Left ventricle myocardium superior (tissue), 1 donor: ENCODE data around the gene AMER2. TPM values are rescaled to one million over a fixed set of nuclear protein-coding genes. Genes with fewer than 3 reads are reported as not detected.

ENCODE experiments used
- ATAC-seq: fragments of 200-7000 bp; cut with Tn5 transposase; one replicate; pipeline ENCODE4 v1.9.1; 2020; ENCODE audit warnings: mild to moderate bottlenecking, moderate library complexity
- DNase-seq: peaks from one replicate; pipeline ENCODE4 v3.0.0-alpha.2; 2020
- intact Hi-C: fragments of 100-400 bp; cut with micrococcal nuclease; formaldehyde crosslinking; loops from one replicate; pipeline ENCODE4 v1.11.0; 2022
- long read RNA-seq: library from polyadenylated mRNA; unstranded; transcript quantifications from one replicate; pipeline ENCODE4 v2.0.0, GENCODE V29; 2021
- total RNA-seq: library from RNA; stranded (reverse); fragmentation: NEBNext Ultra II Directional; extraction: Animal tissue kit (Norgen Biotek cat#: 25700); gene quantifications from one replicate; pipeline ENCODE4 v1.2.1, GENCODE V29; 2021
- donor health status: DM: no; HTN: yes; CAD: no; lungs with severe emphysema.

The AMER2 gene, protein sequence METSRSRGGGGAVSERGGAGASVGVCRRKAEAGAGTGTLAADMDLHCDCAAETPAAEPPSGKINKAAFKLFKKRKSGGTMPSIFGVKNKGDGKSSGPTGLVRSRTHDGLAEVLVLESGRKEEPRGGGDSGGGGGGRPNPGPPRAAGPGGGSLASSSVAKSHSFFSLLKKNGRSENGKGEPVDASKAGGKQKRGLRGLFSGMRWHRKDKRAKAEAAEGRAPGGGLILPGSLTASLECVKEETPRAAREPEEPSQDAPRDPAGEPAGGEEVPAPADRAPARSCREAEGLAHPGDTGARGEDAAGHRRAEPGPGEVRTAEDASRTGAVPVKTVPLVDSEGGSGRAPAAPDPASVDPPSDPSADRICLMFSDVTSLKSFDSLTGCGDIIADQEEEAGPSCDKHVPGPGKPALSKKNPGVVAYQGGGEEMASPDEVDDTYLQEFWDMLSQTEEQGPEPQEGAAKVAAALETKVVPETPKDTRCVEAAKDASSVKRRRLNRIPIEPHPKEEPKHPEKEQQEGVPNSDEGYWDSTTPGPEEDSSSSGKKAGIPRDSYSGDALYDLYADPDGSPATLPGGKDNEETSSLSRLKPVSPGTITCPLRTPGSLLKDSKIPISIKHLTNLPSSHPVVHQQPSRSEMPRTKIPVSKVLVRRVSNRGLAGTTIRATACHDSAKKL
- not detected for total RNA-seq
- long read RNA-seq: 0 reads

DNA sequence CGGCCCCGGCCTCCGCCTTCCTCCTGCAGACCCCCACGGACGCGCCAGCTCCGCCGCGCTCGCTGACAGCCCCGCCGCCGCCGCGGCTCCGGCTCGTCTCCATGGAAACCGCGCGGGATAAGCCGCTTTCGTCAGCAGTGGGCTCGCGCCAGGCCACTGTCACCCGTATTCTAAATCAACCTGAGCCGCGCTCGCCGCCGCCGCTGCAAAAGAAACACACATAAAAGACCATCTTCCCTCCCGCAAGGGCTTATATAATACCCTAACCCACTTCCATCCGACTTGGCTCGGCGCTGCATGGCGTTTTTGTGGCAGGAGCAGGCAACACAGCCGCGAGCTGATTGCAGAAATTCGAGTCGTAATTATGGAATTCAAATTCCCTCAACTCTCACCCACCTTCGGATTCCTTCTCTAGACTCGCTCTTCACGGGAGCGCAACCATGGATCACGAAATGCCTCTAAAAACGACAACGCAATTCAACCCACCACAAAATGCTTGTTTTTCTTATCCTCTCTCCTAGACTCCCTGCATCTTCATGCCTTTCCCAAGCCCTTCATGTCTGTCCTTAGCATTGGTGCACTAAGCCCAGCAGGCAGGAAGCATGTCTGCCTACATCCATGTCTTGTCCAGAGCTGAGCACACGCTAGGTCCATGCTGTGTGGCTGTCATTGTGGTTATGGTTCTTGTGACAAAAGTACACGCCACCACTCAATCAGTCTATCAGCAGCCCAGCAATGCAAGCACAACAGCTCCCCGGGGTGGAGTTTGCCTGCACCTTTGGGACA lies at the start of gene AMER2:
TSS of gene AMER2 (minus strand) at position 772 of the 786 bp plus-strand sequence. CDS start at position 103, 669 bp downstream.
- intact Hi-C loops: no loop called here
- DNase-seq (peak; percentile 40), ATAC-seq (no peak)

DNA sequence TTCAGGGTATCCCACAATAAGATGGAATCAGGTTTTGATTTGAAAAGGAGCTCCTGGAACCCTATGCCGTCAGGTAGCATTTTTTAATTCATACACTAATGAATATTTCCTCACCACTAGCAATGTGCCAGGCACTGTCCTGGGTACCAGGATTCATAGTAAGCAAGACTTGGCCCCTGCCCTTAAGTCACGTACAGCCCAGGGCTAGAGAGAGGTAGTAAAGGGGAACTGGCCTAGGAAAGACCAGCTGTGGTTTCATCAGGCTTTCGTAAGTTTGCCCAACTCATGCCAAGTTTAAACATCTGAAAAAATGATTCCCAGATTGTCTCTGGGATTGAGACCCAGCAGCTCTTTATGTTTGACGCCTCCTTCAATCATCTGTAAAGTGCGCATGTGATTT lies 45.9 kb upstream of the AMER2 start:
- intact Hi-C loops: no loop called here
- ATAC-seq: no peak
- no peak for DNase-seq

DNA sequence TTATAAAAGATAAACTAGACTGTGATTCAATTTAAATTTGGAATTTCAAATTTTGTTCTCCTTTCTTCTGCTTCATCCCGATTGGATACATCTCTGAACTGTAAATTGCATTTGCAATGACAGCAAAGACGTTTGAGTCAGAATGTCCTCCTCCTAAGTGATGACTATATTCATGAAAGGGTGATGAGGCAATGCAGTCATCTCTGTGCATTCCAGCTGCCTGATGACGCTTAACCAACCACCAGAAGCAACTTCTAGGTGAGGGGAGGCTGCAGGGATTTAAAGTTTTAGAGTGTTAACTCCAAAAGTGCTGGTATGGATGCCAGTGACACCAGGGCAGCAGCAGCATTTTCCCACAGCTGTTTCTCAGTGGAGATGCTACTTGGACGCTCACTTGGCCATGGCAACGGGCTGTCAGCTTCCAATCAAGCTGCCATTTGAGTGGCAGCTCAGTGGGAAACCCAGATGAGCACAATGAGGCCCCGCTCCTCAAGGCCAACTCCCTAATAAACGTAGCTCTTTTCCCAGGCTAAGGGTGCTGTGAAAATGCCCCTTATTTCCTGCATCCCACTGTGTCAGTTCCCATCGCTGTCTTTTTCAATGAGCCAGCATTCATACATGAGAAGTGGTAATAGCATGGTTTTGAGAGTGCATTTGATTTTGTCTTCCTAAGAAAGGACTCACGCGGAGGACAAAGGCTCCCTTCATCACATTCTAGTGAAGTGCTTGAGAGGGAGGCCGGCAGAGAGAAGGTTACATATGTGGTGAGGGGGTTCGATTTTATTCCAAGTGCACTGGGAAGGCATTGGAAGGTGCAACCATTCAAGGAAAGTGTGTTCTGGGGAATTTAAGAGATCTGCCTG lies 45.2 kb upstream of the AMER2 start:
- DNase-seq (no peak), ATAC-seq (no peak)
- intact Hi-C loops: no loop called here

DNA sequence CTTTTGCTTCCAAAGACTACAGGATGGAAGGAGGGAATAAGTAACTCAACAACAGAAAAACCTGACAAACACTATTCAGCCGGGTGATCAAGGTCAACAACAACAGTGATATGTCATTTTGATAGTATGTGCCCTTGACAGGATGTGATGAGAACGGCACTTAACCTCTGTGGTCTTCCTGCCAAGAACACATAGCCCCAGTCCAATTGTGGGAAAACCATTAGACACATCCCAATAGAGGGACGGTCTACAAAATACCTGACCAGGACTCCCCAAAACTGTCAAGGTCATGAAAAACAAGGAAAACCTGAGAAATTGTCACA lies 43.1 kb upstream of the AMER2 start:
- intact Hi-C loops: no loop called here
- no peak for DNase-seq
- no peak for ATAC-seq

DNA sequence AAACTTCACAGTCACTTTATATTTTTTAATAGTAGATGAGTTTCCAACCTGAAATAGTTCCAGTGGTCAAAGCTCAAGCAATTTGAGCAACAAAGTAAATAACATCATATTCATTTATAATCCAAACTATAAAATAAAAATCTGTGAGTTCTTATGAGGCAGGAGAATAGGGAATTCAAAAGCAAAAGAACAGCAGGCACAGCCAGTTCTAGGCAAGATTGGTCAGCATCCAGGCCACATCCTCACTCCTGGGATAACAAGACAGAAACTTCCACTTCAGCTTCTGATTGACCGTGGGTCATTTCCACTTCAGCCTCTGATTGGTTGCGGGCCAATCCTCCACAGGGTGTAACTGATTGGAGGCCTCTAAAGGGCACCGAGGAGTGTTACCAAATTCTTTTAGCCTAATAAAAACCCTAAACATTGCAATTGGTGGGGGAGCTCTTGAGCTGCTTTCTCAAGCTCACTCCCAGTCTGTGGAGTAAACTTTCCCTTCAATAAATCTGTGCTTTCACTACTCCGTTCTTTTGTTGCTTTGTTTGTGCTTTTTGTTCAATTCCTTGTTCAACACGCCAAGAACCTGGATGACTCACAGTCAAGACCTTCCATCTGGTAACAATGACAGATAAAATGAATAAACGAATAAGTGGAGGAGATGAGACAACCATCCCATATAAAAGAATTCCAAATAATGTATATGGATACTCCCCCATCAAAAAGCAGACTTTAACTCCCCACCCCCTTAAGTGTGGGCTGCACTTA lies 42.6 kb upstream of the AMER2 start:
- ATAC-seq: peak; percentile 28
- intact Hi-C loops: no loop called here
- no peak for DNase-seq

DNA sequence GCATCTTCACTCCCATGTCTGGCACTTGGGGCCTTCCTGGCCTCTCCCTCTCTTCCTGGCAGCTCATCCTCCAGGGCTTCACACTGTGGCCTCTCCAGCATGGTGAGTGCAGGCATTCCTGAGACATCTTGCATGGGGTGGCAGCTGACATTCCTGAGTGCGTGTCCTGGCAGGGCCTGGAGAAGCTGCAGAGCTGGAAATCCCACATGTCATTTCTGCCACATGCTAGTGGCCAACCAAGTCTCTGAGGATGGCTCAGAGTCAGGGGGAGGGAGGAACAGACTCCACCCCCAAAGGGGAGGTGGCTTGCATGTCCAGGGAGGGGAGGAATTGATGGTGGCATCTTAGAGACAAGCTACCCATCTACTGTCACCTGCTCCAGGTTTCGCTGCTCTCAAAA lies 41.6 kb upstream of the AMER2 start:
- DNase-seq (no peak), ATAC-seq (no peak)
- intact Hi-C loops: no loop called here

DNA sequence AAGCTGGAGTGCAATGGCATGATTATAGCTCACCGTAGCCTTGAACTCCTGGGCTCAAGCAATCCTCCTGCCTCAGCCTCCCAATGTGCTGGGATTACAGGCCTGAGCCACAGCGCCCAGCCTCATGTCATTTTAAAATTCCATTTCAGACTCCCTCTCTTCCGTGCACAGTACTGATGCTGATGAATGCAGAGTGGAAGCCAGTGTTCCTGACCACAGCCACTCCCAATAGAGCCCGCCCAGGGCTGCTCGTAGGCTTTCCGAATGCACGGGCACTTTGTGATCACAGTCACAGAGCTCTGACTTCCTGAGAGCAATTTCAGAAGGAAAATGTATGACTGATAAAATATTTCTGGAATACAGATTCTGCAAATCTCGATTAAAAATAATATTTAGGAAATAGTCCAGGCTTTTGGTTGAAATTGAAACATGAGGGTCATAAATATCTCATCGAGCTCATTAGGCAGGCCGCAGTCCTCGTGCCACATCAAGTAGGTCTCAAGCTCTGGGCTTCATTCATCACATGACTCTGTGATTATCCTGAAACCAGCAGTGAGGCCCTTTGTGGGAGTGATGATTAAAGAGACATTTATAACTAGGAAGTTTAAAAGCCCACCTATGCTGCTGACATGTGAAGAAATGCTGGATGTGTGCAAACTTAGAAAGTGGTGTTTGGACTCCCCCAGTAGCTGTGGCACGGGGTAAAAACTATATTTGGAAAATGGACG lies 38.9 kb upstream of the AMER2 start:
- intact Hi-C loops: no loop called here
- DNase-seq: no peak
- no peak for ATAC-seq

DNA sequence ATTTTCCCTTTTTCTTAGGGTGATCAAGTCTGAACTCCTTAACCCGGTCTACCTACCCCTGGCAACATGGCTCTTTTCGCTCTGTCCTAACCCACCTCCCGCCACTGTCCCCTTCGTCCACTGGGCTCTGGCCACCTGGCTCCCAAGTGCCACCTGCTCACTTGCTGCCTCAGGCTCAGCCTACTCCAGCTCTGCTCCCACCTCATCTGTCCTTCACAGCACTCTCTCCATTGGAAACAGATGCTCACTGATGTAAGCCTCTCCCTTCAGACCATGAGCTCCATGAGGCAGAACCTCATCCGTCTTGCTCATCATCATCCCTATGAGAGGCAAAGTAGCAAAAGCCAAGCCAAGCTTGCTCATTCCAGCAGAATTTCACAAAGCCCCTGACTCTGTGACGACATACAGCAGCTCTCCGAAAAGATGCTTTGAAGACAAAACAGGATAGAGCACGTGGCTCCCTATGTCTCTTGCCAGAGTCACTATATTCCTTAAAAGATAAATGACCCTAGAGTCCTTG lies 35.3 kb upstream of the AMER2 start:
- ATAC-seq: no peak
- intact Hi-C loops: no loop called here
- no peak for DNase-seq

DNA sequence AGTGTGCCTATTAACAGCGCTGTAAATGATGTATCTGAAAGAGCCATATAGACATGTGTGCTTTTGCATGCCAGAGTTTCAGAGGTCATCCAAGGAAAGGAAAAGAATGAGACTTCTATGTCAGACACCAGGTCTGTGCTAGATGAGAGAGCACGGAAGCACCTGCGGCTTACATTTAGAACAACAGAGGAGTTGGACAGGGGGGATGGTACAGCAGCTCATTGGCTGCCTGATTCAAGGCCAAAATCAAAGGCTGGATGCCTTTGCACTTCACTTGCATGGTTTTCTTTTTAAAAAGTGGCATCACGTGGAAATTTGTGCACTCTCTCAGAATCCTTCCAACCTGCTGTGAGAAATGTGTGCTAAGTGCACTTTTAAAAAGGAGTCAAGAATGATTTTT lies 32.8 kb upstream of the AMER2 start:
- intact Hi-C loops: no loop called here
- no peak for DNase-seq
- no peak for ATAC-seq

DNA sequence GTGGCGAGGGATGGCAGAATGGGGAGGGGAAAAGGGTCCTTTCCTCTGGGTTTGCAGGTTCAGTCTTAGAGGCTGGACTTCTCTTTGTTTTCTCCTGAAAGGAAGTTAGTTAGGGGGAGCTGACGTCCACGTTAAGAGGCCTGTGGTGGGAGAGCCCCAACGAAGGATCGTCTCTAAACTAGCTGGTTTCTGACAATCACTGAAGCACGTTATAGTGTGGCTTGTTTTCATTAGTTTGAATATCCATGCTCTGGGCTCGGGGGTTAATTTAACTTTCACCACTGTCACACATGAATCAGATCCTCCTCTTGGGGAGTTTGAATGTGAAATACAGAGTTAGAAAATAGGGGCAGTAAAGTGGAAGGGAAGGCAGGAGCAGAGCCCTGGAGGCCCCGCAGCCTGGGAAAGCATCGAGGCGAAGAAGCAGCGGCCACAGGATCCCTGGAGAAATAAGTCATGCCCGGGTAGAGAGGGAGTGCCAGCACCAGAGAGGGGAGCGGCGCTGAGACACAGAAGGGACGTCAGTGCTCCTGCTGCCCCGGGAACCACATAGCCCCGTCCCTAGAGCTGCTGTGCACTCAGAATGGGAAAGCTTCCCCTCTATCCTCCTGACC lies 31.1 kb upstream of the AMER2 start:
- DNase-seq (no peak), ATAC-seq (no peak)
- intact Hi-C loops: no loop called here

DNA sequence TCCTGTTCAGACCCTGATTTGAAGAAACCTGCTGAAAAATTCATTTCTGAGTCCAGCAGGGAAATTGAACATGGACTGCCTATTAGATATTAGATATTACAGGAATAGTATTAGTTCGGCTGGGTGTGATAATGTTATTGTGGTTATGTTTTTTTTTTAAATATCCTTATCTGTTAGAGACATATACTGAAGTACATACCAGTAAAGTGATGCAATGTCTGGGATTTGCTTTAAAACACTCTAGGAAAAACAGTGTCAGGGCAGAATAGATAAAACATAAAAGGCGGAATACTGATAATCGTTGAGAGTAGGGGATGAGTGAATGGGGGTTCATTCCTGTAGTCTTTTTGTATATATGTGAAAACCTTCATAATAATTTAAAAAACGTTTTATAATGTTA lies 28.7 kb upstream of the AMER2 start:
- intact Hi-C loops: no loop called here
- ATAC-seq (no peak), DNase-seq (no peak)

DNA sequence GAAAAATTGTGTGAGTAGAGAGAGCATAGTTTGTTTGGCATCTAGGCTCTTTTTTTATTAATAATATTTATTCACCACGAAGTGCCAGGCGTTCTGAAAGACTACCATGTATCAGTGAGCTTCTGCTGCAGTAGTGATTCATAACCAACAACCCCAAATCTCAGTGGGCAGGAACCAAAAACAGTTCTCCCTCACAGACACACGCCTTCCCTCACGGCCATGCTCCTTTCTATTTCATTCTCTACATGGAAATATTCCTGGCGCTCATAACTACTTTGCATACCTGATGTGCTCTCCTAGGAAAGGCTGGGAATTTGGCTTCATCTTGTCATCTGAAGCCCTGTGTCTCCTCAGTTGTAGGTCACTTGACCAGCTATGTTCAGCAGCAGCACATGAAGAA lies 26.6 kb upstream of the AMER2 start:
- ATAC-seq: no peak
- intact Hi-C loops: no loop called here
- no peak for DNase-seq

DNA sequence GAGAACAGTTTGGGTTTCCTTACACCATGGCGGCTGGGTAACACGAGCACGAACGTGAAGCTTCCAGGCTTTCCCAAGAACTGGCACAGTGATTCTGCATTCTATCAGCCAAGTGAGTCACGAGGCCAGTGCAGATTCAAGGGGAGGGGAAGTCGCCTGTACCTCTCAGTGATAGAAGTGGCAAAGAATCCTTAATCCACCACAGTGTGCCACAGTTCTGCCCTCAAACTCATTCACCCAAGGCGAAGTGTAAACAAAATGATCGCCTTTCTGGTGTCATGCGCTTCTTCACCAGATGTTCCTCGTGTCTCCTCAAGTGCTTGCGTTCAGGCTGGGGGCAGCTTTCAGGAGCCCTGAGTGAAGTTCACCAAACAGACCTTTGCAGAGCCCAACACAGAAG lies 24.9 kb upstream of the AMER2 start:
- no peak for ATAC-seq

DNA sequence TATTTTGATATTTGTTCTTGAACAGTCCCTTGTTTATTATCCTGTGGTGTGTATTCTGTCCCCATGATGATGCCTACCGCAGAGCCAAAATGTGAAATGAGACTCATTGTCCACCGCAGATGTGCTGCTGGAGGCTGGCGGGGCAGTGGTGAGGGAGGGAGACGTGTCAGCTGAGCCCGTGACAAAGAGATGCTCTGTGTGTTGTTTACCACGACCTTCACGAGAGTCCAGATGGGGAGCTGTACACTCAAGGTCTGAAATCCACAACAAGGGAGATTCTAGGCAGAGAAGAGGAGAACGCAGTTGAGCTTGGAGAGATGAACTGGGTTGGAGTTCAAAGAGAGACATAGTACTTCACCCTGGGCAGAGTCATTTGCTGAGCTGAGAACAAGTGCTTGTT lies 20.8 kb upstream of the AMER2 start:
- intact Hi-C loops: no loop called here
- no peak for DNase-seq
- no peak for ATAC-seq

More for the DNA sequence above, 24.9 kb upstream of the AMER2 start:
- DNase-seq: no peak
- intact Hi-C loops: no loop called here

DNA sequence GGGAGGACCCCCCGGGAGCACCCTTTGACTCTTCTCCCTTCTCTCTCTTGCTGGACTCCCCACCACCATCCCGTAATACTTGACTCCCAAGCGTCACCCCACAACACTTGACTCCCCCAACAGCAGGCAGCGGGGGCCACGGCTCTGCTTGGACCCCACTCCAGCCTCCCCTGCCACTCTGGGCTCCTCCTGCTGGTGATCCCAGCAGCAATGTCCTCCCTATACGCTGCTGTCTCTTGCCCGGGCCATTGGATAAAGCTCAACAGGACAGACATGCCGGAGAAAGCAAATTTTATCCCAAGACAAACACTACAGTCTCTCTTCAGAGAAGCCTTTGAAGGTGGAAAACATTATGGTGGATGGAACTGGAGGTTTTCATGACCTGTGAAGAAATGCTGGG lies 20.4 kb upstream of the AMER2 start:
- intact Hi-C loops: no loop called here
- ATAC-seq: no peak
- DNase-seq: no peak

DNA sequence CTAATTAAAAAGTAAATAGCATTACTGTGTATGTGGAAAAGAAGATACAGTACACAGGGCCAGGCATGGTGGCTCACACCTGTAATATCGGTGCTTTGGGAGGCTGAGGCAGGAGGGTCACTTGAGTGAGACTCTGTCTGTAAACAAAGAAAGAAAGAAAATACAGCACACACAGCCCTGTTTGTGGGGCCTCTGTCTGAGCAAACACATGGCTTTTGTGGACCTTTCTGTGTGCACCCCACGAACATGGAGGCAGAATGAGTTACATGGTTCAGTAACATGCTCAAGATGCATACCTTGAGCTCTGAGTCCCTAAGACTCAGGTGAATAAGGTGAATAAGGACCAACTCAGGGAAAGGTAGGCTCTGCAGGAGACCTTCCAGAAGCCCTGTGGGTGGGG lies 20.0 kb upstream of the AMER2 start:
- DNase-seq: no peak
- intact Hi-C loops: no loop called here
- no peak for ATAC-seq

DNA sequence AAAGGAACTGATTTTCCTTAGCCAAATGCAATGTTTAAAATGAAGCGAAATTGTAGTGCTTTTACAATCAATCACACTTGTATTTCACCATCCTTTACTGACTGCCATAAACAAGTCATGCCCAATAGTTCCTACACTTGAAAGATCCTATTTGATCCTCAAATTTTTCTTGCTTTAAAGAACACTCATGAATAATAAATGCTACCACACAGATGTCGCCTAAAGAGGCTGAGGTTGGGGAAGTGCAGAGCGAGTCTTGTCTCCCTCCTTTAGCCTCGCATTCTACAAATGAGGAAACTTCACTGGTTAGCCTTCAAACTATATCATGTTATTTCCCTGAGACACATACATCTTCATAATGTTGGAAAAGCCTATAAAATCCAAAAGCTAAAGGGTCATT lies 18.7 kb upstream of the AMER2 start:
- DNase-seq (no peak), ATAC-seq (no peak)
- intact Hi-C loops: no loop called here
